Prostate gland (tissue), 2 donors: ENCODE measurements around the gene PPP4R3A.

Experiments
- POLR2A ChIP-seq: fragments of 450-650 bp; IDR thresholded peaks from one replicate; pipeline ENCODE4 v1.6.1; 2016; ENCODE audit warnings: antibody characterized with exemption, mild to moderate bottlenecking
- POLR2AphosphoS5 ChIP-seq: sonication (generic); formaldehyde crosslinking; IDR thresholded peaks from one replicate; pipeline ENCODE4 v1.6.1; 2017; ENCODE audit warnings: antibody characterized with exemption
- TF ChIP-seq, protein P1 (sequence below), 4 experiments: fragments of 200-600 bp in 2 of 4; fragments of 450-650 bp in 2 of 4; sonication (generic) in 2 of 4; IDR thresholded peaks; 1 replicate in 3 of 4; 2 replicates in 1 of 4; pipeline ENCODE4 v1.5.1; 2016 to 2019; ENCODE audit warnings: antibody characterized with exemption in 4 of 4, mild to moderate bottlenecking in 2 of 4, moderate library complexity in 2 of 4

DNA sequence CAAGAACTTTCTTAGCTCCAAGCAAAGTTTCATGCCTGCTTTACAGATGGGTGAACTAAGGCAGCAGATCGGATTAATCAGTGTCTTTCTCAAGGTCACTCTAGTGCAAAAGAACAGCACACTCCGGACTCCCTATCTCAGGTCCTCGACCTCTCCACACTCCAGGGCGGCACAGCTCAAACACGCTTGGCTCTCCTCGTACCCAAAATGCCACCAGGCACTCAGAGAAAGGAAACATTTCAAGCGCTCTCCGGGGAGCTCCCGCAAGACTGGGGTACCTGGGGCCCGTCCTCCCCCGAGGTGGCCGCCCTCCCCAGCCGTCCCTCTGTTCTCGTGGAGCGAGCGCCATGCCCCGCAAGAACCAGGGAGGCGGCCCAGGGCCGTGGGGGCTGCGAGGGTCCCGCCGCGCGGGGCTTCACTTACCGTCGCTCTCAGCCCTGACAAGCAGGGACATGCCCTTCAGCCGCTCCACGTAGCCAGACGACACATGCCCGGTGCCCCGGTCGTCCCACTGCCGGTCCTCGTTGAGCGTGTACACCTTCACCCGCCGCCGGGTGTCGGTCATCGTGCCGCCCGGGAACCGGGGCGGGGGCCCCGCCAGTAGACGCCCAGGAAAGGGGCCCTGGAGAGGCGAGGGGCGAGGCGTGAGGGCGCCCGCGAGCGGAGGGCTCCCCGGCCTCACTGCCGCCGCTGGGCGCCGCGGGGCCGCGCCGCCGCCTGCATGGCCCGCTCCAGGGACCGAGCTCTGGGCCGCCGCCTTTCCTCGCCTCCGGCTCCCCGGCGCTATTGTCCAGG lies 830 bp downstream of the PPP4R3A start:
- TF ChIP-seq, protein P1, sequence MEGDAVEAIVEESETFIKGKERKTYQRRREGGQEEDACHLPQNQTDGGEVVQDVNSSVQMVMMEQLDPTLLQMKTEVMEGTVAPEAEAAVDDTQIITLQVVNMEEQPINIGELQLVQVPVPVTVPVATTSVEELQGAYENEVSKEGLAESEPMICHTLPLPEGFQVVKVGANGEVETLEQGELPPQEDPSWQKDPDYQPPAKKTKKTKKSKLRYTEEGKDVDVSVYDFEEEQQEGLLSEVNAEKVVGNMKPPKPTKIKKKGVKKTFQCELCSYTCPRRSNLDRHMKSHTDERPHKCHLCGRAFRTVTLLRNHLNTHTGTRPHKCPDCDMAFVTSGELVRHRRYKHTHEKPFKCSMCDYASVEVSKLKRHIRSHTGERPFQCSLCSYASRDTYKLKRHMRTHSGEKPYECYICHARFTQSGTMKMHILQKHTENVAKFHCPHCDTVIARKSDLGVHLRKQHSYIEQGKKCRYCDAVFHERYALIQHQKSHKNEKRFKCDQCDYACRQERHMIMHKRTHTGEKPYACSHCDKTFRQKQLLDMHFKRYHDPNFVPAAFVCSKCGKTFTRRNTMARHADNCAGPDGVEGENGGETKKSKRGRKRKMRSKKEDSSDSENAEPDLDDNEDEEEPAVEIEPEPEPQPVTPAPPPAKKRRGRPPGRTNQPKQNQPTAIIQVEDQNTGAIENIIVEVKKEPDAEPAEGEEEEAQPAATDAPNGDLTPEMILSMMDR (IDR thresholded peaks at IDR 0.05) = no peak
- TF ChIP-seq POLR2A (no peak), POLR2AphosphoS5 (no peak)
